H9 (cell line): ENCODE measurements around the gene FRY. TPM values are rescaled to one million over a fixed set of nuclear protein-coding genes. Genes with fewer than 3 reads are reported as not detected.

Source experiments
- DNase-seq: peaks from one replicate; pipeline ENCODE4 v3.0.0-alpha.2; 2017
- H2AFZ ChIP-seq: one replicate; pipeline ENCODE4 v1.6.1; 2013; ENCODE audit warnings: mild to moderate bottlenecking, low read length, control low read depth, moderate library complexity
- H2AK5ac ChIP-seq: 2 replicates; pipeline ENCODE4 v1.6.1; 2013; ENCODE audit warnings: low read length, control low read depth, mixed read lengths; ENCODE audit not compliant: insufficient read length
- H2BK120ac ChIP-seq: one replicate; pipeline ENCODE4 v1.6.1; 2013; ENCODE audit warnings: low read depth, mild to moderate bottlenecking, low read length, control low read depth, inconsistent platforms; ENCODE audit not compliant: poor library complexity, severe bottlenecking
- H2BK12ac ChIP-seq: 2 replicates; pipeline ENCODE4 v1.6.1; 2013; ENCODE audit warnings: low read length, control low read depth, mixed read lengths, low read depth; ENCODE audit not compliant: insufficient read length
- H2BK15ac ChIP-seq: 2 replicates; pipeline ENCODE4 v1.6.1; 2013; ENCODE audit warnings: low read depth, low read length, control low read depth
- H2BK20ac ChIP-seq: one replicate; pipeline ENCODE4 v1.6.1; 2013; ENCODE audit warnings: low read depth, mild to moderate bottlenecking, low read length, control low read depth, inconsistent platforms; ENCODE audit not compliant: poor library complexity, severe bottlenecking
- H2BK5ac ChIP-seq: 2 replicates; pipeline ENCODE4 v1.6.1; 2013; ENCODE audit warnings: low read length, control low read depth, mixed read lengths; ENCODE audit not compliant: insufficient read length
- H3K14ac ChIP-seq: 2 replicates; pipeline ENCODE4 v1.6.1; 2013; ENCODE audit warnings: low read length, control low read depth; ENCODE audit not compliant: insufficient read depth
- H3K18ac ChIP-seq: 2 replicates; pipeline ENCODE4 v1.6.1; 2013; ENCODE audit warnings: low read depth, mild to moderate bottlenecking, mixed read lengths, low read length, control low read depth; ENCODE audit not compliant: insufficient read length
- H3K23ac ChIP-seq: 2 replicates; pipeline ENCODE4 v1.6.1; 2013; ENCODE audit warnings: low read length, control low read depth, mixed read lengths, low read depth; ENCODE audit not compliant: insufficient read length
- H3K23me2 ChIP-seq: 2 replicates; pipeline ENCODE4 v1.6.1; 2013; ENCODE audit warnings: low read depth, mild to moderate bottlenecking, mixed read lengths, low read length, control low read depth; ENCODE audit not compliant: insufficient read length, poor library complexity, severe bottlenecking
- H3K27ac ChIP-seq: 2 replicates; pipeline ENCODE4 v1.5.1; 2013; ENCODE audit warnings: low read length, control low read depth, mixed read lengths, low read depth; ENCODE audit not compliant: insufficient read length
- H3K27me3 ChIP-seq: 2 replicates; pipeline ENCODE4 v1.6.1; 2013; ENCODE audit warnings: low read length, control low read depth, inconsistent platforms; ENCODE audit not compliant: insufficient read depth
- H3K4ac ChIP-seq: 2 replicates; pipeline ENCODE4 v1.6.1; 2013; ENCODE audit warnings: low read depth, mild to moderate bottlenecking, control low read depth, inconsistent platforms, low read length, moderate library complexity
- H3K4me1 ChIP-seq: 2 replicates; pipeline ENCODE4 v1.6.1; 2013; ENCODE audit warnings: low read length, control low read depth, inconsistent platforms; ENCODE audit not compliant: insufficient read depth
- H3K4me2 ChIP-seq: 2 replicates; pipeline ENCODE4 v1.6.1; 2013; ENCODE audit warnings: low read length, control low read depth, mixed read lengths; ENCODE audit not compliant: insufficient read length, insufficient read depth
- H3K56ac ChIP-seq: 2 replicates; pipeline ENCODE4 v1.6.1; 2013; ENCODE audit warnings: low read depth, mild to moderate bottlenecking, mixed read lengths, low read length, control low read depth; ENCODE audit not compliant: insufficient read length
- H3K79me1 ChIP-seq: 2 replicates; pipeline ENCODE4 v1.6.1; 2013; ENCODE audit warnings: low read depth, mild to moderate bottlenecking, moderate library complexity, low read length, control low read depth, inconsistent platforms; ENCODE audit not compliant: insufficient read depth, poor library complexity, severe bottlenecking
- H3K79me2 ChIP-seq: 2 replicates; pipeline ENCODE4 v1.6.1; 2013; ENCODE audit warnings: low read length, control low read depth, inconsistent platforms; ENCODE audit not compliant: insufficient read depth
- H3K9ac ChIP-seq: 2 replicates; pipeline ENCODE4 v1.6.1; 2013; ENCODE audit warnings: low read length, control low read depth, mixed read lengths; ENCODE audit not compliant: insufficient read length; ENCODE audit errors: extremely low read depth
- H3K9me3 ChIP-seq: one replicate; pipeline ENCODE4 v1.6.1; 2013; ENCODE audit warnings: low read depth, low read length, inconsistent platforms; ENCODE audit not compliant: control insufficient read depth
- H3T11ph ChIP-seq: one replicate; pipeline ENCODE4 v1.6.1; 2013; ENCODE audit warnings: mild to moderate bottlenecking, low read length, control low read depth, inconsistent platforms
- H4K20me1 ChIP-seq: one replicate; pipeline ENCODE4 v1.6.1; 2013; ENCODE audit not compliant: control insufficient read depth, insufficient read length, insufficient read depth
- H4K5ac ChIP-seq: 2 replicates; pipeline ENCODE4 v1.6.1; 2013; ENCODE audit warnings: low read depth, mild to moderate bottlenecking, mixed read lengths, low read length, control low read depth; ENCODE audit not compliant: insufficient read length
- H4K8ac ChIP-seq: replicated peaks from 2 replicates; pipeline ENCODE4 v1.6.1; 2013; ENCODE audit warnings: low read length, control low read depth, mixed read lengths, low read depth; ENCODE audit not compliant: insufficient read length
- H4K91ac ChIP-seq: 2 replicates; pipeline ENCODE4 v1.6.1; 2013; ENCODE audit warnings: low read depth, mild to moderate bottlenecking, moderate library complexity, mixed read lengths, low read length, control low read depth; ENCODE audit not compliant: insufficient read length
- H3K27ac Mint-ChIP-seq, 3 experiments: 2 replicates in 2 of 3; 3 replicates in 1 of 3; pipeline ENCODE4 v1.8.0; 2020 to 2021; ENCODE audit warnings: mixed read lengths in 3 of 3, mild to moderate bottlenecking in 1 of 3, moderate library complexity in 1 of 3
- H3K27me3 Mint-ChIP-seq: 2 replicates; pipeline ENCODE4 v1.8.0; 2021; ENCODE audit warnings: low read depth, mild to moderate bottlenecking, moderate library complexity, mixed read lengths
- H3K36me3 Mint-ChIP-seq, 3 experiments: 2 replicates in 2 of 3; 3 replicates in 1 of 3; pipeline ENCODE4 v1.8.0; 2020 to 2021; ENCODE audit warnings: low read depth in 3 of 3, mixed read lengths in 3 of 3; ENCODE audit not compliant: insufficient read depth in 1 of 3
- H3K4me1 Mint-ChIP-seq, 2 experiments: 2 replicates each; pipeline ENCODE4 v1.8.0; 2020; ENCODE audit warnings: mixed read lengths in 2 of 2
- H3K4me3 Mint-ChIP-seq, 2 experiments: 2 replicates in 1 of 2; 3 replicates in 1 of 2; pipeline ENCODE4 v1.8.0; 2020 to 2021; ENCODE audit warnings: mild to moderate bottlenecking in 2 of 2, mixed read lengths in 2 of 2, moderate library complexity in 1 of 2
- H3K9me3 Mint-ChIP-seq, 2 experiments: 2 replicates in 1 of 2; 3 replicates in 1 of 2; pipeline ENCODE4 v1.8.0; 2020; ENCODE audit warnings: mild to moderate bottlenecking in 2 of 2, mixed read lengths in 2 of 2, moderate library complexity in 1 of 2
- WGBS: extraction: QIAGEN DNeasy Blood & Tissue Kit; methylation state at CpG from one replicate; pipeline ENCODE4 v1.1.7; 2013; ENCODE audit warnings: missing lambda C conversion rate, low lambda C conversion rate, mixed read lengths; ENCODE audit not compliant: insufficient read length; ENCODE audit errors: extremely low coverage; 5-methylcytosine and 5-hydroxymethylcytosine counted together
- total RNA-seq: library from RNA; stranded (reverse); gene quantifications from 2 replicates; pipeline ENCODE4 v1.2.1, GENCODE V29; 2021
- TF ChIP-seq, protein P1 (sequence below): fragments of 200-600 bp; sonication (generic); conservative IDR thresholded peaks from 3 replicates; pipeline ENCODE4 v1.8.0; 2021; ENCODE audit warnings: antibody characterized with exemption, mild to moderate bottlenecking

FRY gene
- total RNA-seq, 1 experiment from 2014 or later: 5.2 TPM

DNA sequence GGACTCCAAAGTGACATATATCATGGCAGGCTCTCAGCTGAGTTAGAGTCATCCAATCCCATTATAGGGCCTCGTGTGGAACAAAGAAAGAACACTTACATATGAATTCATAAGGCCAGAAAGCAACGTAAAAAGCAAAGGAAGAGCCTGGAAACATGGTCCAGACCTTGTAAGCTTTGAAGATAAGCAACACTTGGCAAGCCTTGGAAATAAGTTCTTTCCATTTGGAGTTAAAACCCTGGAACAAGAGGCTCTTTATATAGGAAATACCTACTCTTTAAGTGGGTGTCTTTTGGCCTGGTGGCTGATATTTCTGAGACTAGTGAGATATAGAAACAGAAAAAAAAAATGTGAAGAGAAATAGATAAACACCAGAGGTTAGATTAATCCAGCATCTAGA lies 234.2 kb downstream of the FRY start:
- H3K27ac ChIP-seq: no peak overlapping the region
- no peaks in the 10 kb centered on the region for H4K20me1 ChIP-seq
- no peak overlapping the region for H3K56ac ChIP-seq
- Mint-ChIP-seq H3K4me3 (no peak overlapping the region), H3K4me1 (no peaks in the 10 kb centered on the region; a peak in 1 of 4 replicates), H3K27ac (no peak overlapping the region), H3K9me3 (no peaks in the 10 kb centered on the region), H3K27me3 (no peaks in the 10 kb centered on the region), H3K36me3 (no peaks in the 10 kb centered on the region)
- H3K18ac ChIP-seq: no peak overlapping the region
- DNase-seq: no peak
- H2AFZ ChIP-seq: no peak overlapping the region
- no peak overlapping the region for H2BK120ac ChIP-seq
- H4K91ac ChIP-seq: no peak overlapping the region
- TF ChIP-seq, protein P1, sequence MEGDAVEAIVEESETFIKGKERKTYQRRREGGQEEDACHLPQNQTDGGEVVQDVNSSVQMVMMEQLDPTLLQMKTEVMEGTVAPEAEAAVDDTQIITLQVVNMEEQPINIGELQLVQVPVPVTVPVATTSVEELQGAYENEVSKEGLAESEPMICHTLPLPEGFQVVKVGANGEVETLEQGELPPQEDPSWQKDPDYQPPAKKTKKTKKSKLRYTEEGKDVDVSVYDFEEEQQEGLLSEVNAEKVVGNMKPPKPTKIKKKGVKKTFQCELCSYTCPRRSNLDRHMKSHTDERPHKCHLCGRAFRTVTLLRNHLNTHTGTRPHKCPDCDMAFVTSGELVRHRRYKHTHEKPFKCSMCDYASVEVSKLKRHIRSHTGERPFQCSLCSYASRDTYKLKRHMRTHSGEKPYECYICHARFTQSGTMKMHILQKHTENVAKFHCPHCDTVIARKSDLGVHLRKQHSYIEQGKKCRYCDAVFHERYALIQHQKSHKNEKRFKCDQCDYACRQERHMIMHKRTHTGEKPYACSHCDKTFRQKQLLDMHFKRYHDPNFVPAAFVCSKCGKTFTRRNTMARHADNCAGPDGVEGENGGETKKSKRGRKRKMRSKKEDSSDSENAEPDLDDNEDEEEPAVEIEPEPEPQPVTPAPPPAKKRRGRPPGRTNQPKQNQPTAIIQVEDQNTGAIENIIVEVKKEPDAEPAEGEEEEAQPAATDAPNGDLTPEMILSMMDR: no peak
- no peak overlapping the region for H3K9ac ChIP-seq
- no peak overlapping the region for H2BK20ac ChIP-seq
- H2BK5ac ChIP-seq: no peak overlapping the region
- H3K14ac ChIP-seq: no peak overlapping the region
- H3K9me3 ChIP-seq: no peaks in the 10 kb centered on the region
- no peak overlapping the region for H2BK12ac ChIP-seq
- H2BK15ac ChIP-seq: no peak overlapping the region
- H3K23me2 ChIP-seq: no peaks in the 10 kb centered on the region
- H3K27me3 ChIP-seq: no peaks in the 10 kb centered on the region
- no peak overlapping the region for H3T11ph ChIP-seq
- H3K4ac ChIP-seq: no peak overlapping the region
- H3K4me2 ChIP-seq: no peak overlapping the region
- no peak overlapping the region for H4K8ac ChIP-seq
- WGBS: no CpG with 5 or more reads among the region's 2 CpGs
- H3K4me1 ChIP-seq: no peaks in the 10 kb centered on the region
- H4K5ac ChIP-seq: no peak overlapping the region
- H2AK5ac ChIP-seq: no peak overlapping the region
- H3K79me2 ChIP-seq: no peaks in the 10 kb centered on the region
- H3K79me1 ChIP-seq: no peaks in the 10 kb centered on the region
- no peak overlapping the region for H3K23ac ChIP-seq
